GM12864 (cell line): ENCODE measurements around the gene RNF150.
A peak's percentile ranks its signal among the peaks of the same experiment; 100 is the strongest.
"Not testable (repeated sequence)": the region's sequence is repeated elsewhere in the genome, so short reads cannot be mapped to it uniquely, and the experiment has no call there.

Source experiments
- DNase-seq: peaks from one replicate; pipeline ENCODE4 v3.0.0-alpha.2; 2011; ENCODE audit warnings: low read depth
- H3K4me3 ChIP-seq: 2 replicates; pipeline ENCODE4 v1.5.1; 2011; ENCODE audit warnings: mild to moderate bottlenecking, low read depth, low read length, control low read depth
- CTCF ChIP-seq: IDR thresholded peaks from 2 replicates; pipeline ENCODE4 v1.5.1; 2011; ENCODE audit warnings: low read depth, mild to moderate bottlenecking, moderate library complexity, low read length, control low read depth, inconsistent platforms; ENCODE audit errors: missing control alignments

Gene RNF150

GRCh38 chr4:140829825-140830224, 303.4 kb downstream of the RNF150 start:
- DNase-seq = peak; percentile 75
- no peak overlapping the region for H3K4me3 ChIP-seq
- TF ChIP-seq CTCF = no peak

GRCh38 chr4:140826701-140827027, 306.6 kb downstream of the RNF150 start:
- no peak for TF ChIP-seq CTCF
- peak; percentile 64 for DNase-seq
- H3K4me3 ChIP-seq = no peak overlapping the region

- not testable (repeated sequence) for H3K4me3 ChIP-seq, DNase-seq
These were observed 312.7 kb downstream of the RNF150 start for GRCh38 chr4:140820520-140820919.

- H3K4me3 ChIP-seq = no peak overlapping the region
- no peak for DNase-seq
- no peak for TF ChIP-seq CTCF
These were observed 313.7 kb downstream of the RNF150 start for GRCh38 chr4:140819610-140820009.

- no peak overlapping the region for H3K4me3 ChIP-seq
- no peak for TF ChIP-seq CTCF
- no peak for DNase-seq
These were observed 314.8 kb downstream of the RNF150 start for GRCh38 chr4:140818433-140818832.

- DNase-seq = no peak
- H3K4me3 ChIP-seq = no peak overlapping the region
- TF ChIP-seq CTCF = no peak
These were observed 316.3 kb downstream of the RNF150 start for GRCh38 chr4:140816806-140817510.

- no peak for TF ChIP-seq CTCF
- no peak for DNase-seq
- no peak overlapping the region for H3K4me3 ChIP-seq
These were observed 319.5 kb downstream of the RNF150 start for GRCh38 chr4:140813804-140814203.

- no peak for DNase-seq
- no peak for TF ChIP-seq CTCF
- H3K4me3 ChIP-seq = no peak overlapping the region
These were observed 320.4 kb downstream of the RNF150 start for GRCh38 chr4:140812916-140813315.
